ENCODE measurements around the gene MBNL1.
A peak's percentile ranks its signal among the peaks of the same experiment; 100 is the strongest.

MBNL1 gene

DNA sequence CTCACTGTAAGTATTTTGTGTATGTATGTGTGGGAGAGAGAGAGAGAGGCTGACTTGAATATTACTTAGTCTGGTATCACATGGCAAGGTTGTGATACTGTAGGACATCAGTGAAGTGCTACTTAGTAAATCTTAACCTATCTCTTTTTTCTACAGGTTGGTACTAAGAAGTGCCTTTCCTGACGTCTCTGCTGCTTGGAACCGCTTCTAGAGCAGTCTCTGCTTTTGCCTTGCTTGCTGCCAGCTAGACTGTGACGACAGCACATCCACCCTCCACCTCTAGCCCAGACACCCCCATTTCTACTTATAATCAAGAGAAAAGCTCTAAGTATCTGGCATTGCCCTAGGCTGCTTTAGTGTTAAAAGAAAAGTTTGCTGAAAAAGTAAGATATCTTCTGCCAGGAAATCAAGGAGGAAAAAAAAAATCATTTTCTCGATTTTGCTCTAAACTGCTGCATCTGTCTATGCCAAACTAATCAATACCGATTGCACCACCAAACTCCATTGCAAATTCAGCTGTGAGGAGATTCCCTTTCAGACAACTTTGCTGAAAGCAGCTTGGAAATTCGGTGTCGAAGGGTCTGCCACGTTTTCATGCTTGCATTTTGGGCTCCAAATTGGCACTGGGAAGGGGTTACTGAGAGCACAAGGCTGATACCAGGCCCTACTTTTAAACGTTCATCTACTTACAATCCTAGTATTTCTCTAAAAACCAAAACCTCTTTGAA lies 30.7 kb downstream of the MBNL1 start:
- no peak for DNase-seq

GRCh38 chr3:152300029-152300731 lies 31.5 kb downstream of the MBNL1 start:
- DNase-seq: no peak

GRCh38 chr3:152301745-152302181 lies 33.0 kb downstream of the MBNL1 start:
- peak; percentile 63 for DNase-seq

GRCh38 chr3:152302521-152303021 lies 33.8 kb downstream of the MBNL1 start:
- peak; percentile 41 for DNase-seq

DNA sequence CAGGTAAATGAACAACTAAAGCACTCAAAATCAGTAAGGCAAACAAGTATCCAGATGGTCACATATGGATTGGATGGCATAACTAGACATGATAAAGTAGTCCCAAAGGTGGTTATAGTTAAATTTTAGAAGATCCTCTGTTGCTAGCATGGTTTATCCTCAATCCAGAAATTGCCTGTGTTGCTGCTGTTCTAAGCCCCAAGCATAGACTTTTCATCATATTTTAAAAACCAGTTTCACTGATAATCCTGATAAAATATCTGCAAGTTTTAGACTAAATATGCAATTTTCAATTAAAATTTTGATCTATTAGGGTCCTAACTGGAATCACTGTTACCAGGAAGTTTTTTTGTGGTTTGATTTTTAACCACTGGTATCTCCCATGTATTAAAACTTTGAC lies 35.4 kb downstream of the MBNL1 start:
- no peak for DNase-seq

- no peak for DNase-seq
These were observed 36.3 kb downstream of the MBNL1 start for GRCh38 chr3:152305075-152305474.

- no peak for DNase-seq
These were observed 39.2 kb downstream of the MBNL1 start for GRCh38 chr3:152307829-152308474.

DNA sequence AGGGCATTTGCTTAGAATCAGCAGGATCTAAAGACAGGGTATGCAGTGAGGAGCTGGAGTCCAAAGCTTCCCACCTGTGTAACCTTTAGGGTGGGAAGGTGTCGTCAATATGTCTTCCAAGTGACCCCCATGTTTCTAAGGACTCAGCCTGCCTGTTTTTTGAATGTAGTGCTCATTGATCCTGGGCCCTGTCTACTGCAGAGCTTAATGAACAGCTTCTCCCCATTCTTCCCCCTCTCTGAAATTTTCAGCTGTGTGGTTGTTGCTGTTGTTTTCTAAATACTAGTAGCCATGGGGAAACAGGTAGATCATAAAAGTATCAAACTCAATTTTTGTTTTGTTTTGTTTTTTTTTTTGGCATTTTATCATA lies 39.7 kb downstream of the MBNL1 start:
- no peak for DNase-seq

- DNase-seq: no peak
These were observed 40.3 kb downstream of the MBNL1 start for GRCh38 chr3:152309031-152309430.

- DNase-seq: no peak
These were observed 41.0 kb downstream of the MBNL1 start for GRCh38 chr3:152309535-152310307.

GRCh38 chr3:152313430-152313829 lies 44.7 kb downstream of the MBNL1 start:
- no peak for DNase-seq

GRCh38 chr3:152313914-152314313 lies 45.2 kb downstream of the MBNL1 start:
- no peak for DNase-seq

- DNase-seq: no peak
These were observed 46.1 kb downstream of the MBNL1 start for GRCh38 chr3:152314677-152315353.

DNA sequence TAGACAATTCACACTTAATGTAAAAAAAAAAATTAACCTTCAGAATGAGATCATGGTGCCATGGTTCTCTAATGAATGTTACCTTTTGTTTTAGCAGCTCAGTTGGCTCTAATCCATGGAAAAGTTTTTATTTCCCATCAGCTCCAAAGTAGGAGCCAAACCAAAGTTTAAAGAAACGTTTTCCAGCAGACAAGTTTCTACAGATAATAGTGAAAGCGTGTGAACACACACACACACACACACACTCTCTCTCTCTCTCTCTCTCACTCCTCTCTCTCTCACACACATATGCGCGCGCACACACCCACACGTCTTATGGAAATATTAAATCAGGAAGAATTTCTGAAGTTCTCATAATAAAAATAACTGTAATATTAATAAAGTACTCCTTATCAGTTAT lies 46.9 kb downstream of the MBNL1 start:
- no peak for DNase-seq

DNA sequence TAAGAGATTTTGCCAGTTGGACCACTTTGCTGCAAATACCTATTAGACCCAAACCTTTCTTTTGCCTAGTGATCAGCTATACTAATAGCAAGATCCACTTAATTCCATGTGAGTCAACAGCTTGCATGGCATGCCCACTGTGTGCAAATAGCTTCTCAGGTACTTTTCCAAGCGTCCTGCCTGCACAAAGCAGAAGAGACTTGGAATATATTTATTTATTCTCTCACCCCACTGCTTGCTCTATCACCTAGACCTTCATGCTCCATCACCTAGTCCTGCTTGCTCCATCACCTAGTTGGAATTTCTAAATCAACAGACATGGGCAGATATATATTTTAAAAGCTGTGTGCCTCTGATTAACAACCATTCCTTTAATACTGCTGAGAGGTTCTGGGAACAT lies 47.6 kb downstream of the MBNL1 start:
- no peak for DNase-seq

- no peak for DNase-seq
These were observed 48.5 kb downstream of the MBNL1 start for GRCh38 chr3:152317184-152317583.

DNA sequence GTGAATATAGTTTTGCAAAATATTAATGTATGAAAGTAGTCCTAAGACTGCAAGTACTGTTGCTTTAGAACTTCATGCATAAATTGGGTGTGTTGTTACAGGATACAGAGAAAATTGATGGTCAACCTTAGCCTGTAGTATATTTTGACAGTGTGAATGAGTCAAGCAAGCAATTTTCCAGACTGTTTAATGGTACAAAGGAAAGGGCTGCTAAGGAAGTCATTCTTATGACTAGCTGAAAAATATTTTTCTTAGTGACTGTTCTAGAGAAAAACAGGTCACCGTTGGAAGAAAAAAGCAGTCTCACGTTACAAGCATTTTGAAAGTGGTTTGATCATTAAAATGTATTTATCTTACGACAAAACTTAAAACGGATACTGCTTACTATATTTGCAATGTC lies 49.2 kb downstream of the MBNL1 start:
- no peak for DNase-seq

- no peak for DNase-seq
These were observed 49.8 kb downstream of the MBNL1 start for GRCh38 chr3:152318512-152318911.

- DNase-seq: no peak
These were observed 50.5 kb downstream of the MBNL1 start for GRCh38 chr3:152319256-152319655.

GRCh38 chr3:152319831-152320617 lies 51.3 kb downstream of the MBNL1 start:
- peak; percentile 96 for DNase-seq

DNA sequence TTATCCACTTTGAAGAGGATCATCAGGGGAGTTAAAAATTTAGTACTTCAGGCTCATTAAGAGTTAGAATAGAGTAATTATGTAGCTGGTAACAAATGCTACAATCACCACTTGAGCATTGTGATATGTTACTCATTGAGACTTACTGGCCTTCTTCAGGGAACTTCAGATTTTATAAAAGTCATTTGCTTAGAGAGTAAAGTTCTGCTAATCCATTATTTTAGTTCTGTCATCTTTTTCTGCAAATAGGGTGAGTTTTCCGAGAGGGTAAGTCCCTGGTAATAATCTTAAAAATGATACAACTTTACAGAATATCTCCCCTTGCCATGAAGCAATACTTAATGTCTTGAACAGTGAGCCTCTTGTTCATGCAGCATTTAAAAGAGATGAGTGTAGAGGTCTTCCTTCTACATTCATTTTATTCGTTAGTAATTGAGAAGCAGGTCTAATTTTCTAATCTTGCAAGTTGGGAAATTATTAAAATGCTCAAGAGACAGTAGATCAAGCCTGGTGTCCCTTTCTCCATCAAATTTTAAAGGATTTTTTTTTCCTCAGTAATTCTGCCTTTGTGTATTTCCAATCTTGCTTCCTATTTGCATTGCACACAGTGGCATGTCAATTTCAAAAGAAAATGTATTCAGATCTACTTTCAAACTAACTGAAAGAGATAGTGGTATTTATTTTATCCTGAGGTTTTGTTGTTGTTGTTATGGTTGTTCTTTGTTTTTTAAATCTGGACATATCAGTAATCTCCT lies 52.6 kb downstream of the MBNL1 start:
- no peak for DNase-seq

All from hematopoietic multipotent progenitor cell treated with erythropoietin and hydrocortisone succinate and interleukin-3 and kit ligand, for 4 days (in vitro differentiated cells).